Activated CD4-positive, alpha-beta T cell treated with anti-CD3 and anti-CD28 coated beads, Interleukin-2, amount 10 ng/mL, durations not matched to agents 7 days and 5 days (primary cell): Measurements from ENCODE around the gene SLC66A2. TPM values are rescaled to one million over a fixed set of nuclear protein-coding genes. Genes with fewer than 3 reads are reported as not detected.
"Not testable (repeated sequence)": the region's sequence is repeated elsewhere in the genome, so short reads cannot be mapped to it uniquely, and the experiment has no call there.

Experiments used
- CTCF ChIA-PET: fragments of 350-600 bp; sonication (Branson Sonifier 250); formaldehyde crosslinking; loops from one replicate; lab custom pipeline; 2021; ENCODE audit warnings: antibody characterized with exemption; lab: Charles Lee
- POLR2A ChIA-PET: fragments of 350-600 bp; sonication (Branson Sonifier 250); formaldehyde crosslinking; loops from one replicate; lab custom pipeline; 2021; ENCODE audit warnings: antibody characterized with exemption; lab: Charles Lee
- DNase-seq: peaks from one replicate; pipeline ENCODE4 v3.0.0-alpha.2; 2020
- H3K27ac Mint-ChIP-seq: one replicate; pipeline ENCODE4 v1.8.0; 2021; ENCODE audit warnings: mild to moderate bottlenecking, moderate library complexity, mixed read lengths
- H3K27me3 Mint-ChIP-seq: one replicate; pipeline ENCODE4 v1.8.0; 2021; ENCODE audit warnings: mixed read lengths
- H3K36me3 Mint-ChIP-seq: one replicate; pipeline ENCODE4 v1.8.0; 2021; ENCODE audit warnings: low read depth, mixed read lengths
- H3K4me1 Mint-ChIP-seq: one replicate; pipeline ENCODE4 v1.8.0; 2021; ENCODE audit warnings: mixed read lengths
- H3K4me3 Mint-ChIP-seq: one replicate; pipeline ENCODE4 v1.8.0; 2021; ENCODE audit warnings: mild to moderate bottlenecking, moderate library complexity, mixed read lengths
- H3K9me3 Mint-ChIP-seq: one replicate; pipeline ENCODE4 v1.8.0; 2021; ENCODE audit warnings: mixed read lengths
- total RNA-seq, 2 experiments: library from RNA; stranded (reverse); gene quantifications; one replicate each; pipeline ENCODE4 v1.2.3, GENCODE V29; 2021

Gene SLC66A2
- total RNA-seq, 2 experiments from 2014 or later: 28.3 to 34.6 TPM

DNA sequence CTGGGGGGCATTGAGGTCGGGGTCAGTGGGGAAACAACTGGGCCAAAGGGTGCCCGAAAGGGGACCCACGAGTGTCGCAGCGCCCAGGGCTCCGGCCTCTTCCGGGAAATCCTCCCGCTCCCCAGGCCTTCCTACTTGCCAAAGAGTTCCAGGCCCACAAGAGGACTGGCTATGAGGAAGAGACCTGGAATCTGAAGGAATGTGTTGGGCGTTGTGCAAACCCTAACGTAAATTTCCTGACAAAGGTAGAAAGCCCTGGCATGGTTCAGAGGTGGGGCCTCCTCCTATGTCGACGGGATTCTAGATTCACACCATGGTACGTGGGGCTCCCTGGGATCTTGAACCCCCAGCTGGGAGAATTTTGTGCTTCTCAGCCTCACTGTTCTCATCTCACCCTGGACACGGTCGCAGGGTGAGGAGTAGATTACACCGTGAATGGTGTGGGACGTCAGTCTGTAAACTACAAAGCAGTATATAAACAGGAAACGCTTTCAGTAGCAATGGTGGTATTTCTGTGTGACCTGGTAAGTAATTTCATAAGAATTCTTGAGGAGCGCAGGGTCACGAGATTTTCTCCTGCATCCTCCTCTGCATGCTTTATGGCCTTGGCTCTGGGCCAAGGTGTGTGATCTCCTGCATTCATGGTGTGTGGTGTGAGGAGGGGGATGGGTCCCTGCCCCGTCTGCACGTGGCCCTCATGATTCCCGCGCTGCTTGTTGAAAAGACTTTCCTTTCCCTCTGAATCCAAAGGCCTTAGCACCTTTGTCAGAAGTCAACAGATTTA lies 13.9 kb upstream of the SLC66A2 start:
- ChIA-PET POLR2A (no interaction called here), CTCF (no interaction called here)
- peak; percentile 22 for DNase-seq
- Mint-ChIP-seq H3K4me3 (peak overlapping the region; percentile 75), H3K9me3 (no peaks in the 10 kb centered on the region), H3K4me1 (peaks cover 51% of the 10 kb centered on the region), H3K27me3 (no peaks in the 10 kb centered on the region), H3K36me3 (peaks cover 4% of the 10 kb centered on the region), H3K27ac (peak overlapping the region; percentile 89)

DNA sequence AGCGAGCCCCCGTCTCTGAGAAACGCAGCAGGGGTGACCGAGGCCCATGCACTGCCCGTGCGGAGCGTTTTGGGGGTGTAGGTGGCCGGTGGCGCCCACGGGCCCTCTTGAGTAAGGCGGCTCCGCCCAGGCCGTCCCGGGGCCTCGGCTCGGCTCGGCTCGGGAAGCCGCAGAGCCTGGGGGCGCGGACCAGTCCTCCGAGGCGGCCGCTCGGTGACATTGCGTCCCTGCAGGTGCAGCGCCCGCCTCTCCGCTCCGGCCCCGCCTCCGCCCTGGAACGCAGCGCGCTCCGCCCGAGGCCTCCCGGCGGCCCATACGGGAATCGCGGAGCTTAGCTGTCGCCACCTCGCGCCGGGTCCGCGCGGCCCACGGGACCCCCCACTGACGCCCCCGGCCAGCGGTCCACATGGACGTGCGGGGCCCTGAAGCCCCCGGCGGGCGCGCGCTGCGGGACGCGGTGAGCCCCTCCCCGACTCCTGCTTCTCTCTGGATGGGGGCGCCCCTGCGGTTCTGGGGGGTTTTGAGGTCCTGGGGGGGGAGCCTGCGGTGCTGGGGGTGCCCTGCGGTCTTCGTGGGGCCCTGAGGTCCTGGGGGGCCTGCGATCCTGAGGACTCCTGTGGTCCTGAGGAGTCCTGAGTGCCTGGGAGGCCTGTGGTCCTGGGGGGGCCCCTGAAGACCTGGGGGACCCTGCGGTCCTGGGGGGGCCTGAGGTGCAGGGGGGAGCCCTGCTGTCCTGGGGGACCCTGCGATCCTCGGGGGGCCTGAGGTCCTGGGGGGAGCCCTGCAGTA lies 13.1 kb upstream of the SLC66A2 start, which contains the start of gene HSBP1L1:
Gene HSBP1L1 (plus strand): TSS at position 314 of the 789 bp plus-strand sequence. CDS start 93 bp downstream, at position 407.
- Mint-ChIP-seq H3K27ac (peak within 1 kb of the TSS; percentile 89), H3K36me3 (peaks cover under 1% of the 10 kb centered on the region), H3K4me1 (peaks cover 56% of the 10 kb centered on the region), H3K9me3 (no peaks in the 10 kb centered on the region), H3K4me3 (peak within 1 kb of the TSS; percentile 75), H3K27me3 (no peaks in the 10 kb centered on the region)
- ChIA-PET CTCF (interaction anchor here (1.5 kb wide), 1 partner anchor 571 kb away, joined by 3 read pairs; no protein-coding TSS in a partner anchor), POLR2A (no interaction called here)
- DNase-seq: peak; percentile 72

DNA sequence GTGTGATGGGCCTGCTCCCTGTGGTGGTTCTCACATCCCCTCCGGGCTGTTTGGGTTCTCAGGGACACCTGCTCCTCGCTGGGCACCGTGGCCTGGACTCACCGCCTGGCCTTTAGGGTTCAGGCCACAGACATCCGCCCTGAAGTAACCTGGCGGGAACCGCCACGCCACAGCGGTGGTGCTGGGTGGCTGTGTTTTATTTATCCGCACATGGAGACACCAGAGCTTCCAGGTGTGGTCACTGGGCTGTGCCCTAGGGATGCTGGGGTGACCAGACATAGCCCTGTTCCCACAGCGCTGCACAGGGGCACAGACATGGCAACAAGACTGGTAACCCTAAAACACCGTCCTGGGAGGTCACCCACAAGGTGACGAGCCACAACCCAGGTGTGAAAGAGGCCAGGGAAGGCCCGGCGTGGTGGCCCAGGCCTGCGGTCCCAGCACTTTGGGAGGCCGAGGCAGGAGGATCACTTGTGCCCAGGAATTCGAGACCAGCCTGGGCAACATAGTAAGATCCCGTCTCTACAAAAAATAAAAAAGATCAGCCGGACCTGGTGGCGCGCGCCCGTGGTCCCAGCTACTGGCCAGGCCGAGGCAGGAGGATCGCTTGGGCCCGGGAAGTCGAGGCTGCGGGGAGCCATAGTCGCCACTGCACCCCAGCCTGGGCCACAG lies 12.3 kb upstream of the SLC66A2 start:
- Mint-ChIP-seq H3K27me3 (no peaks in the 10 kb centered on the region), H3K4me3 (peak overlapping the region; percentile 38), H3K27ac (peak overlapping the region; percentile 80), H3K4me1 (peaks cover 55% of the 10 kb centered on the region), H3K36me3 (no peaks in the 10 kb centered on the region), H3K9me3 (no peaks in the 10 kb centered on the region)
- CTCF ChIA-PET: interaction anchor here (0.9 to 2.9 kb wide), 5 partner anchors 11 to 570 kb away, joined by 3 to 13 read pairs (median 5); partner anchors contain the start of gene SLC66A2
- no peak for DNase-seq
- POLR2A ChIA-PET: no interaction called here

DNA sequence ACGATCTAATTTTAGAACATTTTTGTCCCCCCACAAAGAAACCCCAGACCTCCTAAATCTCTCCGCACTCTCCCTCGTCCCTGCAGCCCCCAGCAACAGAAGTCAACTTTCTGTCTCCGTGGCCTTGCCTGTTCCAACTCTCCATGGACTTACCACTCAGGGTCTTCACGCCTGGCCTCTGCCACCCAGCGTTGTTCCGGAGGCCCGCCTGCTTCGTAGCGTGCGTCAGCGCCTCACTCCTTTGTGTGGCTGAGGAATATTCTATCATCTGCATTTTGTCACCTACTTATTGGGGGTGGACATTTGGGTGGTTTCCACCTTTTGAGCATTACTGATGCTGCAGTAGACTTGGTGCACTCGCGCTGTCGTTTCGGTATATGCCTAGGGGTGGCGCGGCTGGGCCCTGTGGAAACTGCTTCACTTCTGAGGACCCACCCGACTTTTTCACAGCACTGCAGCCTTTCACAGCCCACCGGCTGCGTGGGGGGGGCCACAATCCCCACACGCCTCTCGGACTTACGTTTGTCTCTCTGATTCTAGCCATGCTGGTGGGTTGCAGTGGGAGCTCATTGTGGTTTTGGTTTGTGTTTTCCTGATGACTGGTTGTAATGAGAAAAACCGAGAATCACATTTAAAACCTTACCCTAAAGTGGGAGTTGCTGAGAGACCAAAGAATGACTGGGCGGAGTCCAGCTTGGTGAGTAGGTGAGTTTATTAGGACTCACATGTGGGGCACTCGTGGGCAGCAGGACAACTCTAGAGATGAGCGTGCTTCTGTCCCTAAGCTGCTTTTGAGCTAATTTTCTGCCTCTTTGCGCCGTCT lies 11.6 kb upstream of the SLC66A2 start:
- POLR2A ChIA-PET: no interaction called here
- CTCF ChIA-PET: interaction anchor here (0.9 to 2.9 kb wide), 7 partner anchors 10 to 570 kb away, joined by 3 to 13 read pairs (median 5); partner anchors contain the start of gene SLC66A2
- peak overlapping the region; percentile 71 for H3K27ac Mint-ChIP-seq

DNA sequence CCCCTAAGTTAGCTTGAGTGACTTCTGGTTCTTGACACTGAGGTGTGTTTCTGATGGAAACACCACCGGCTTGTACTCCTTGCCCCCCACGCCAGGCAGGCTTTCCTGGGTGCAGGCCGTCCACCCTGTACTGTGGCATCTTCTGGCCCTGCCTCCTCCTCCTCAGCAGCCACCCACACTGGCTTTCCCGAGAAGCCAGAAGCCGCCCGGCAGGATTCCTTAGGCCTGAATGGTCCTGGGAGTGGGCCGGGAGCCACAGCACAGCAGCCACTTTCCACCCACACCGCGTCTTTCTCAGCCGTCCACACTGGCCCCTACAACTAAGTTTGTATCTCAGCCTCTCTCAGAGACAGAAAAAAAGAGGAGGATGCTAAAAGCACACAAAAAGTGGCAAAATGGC lies 10.9 kb upstream of the SLC66A2 start:
- no peak overlapping the region for H3K4me3 Mint-ChIP-seq
- no peaks in the 10 kb centered on the region for H3K27me3 Mint-ChIP-seq
- H3K4me1 Mint-ChIP-seq: peaks cover 50% of the 10 kb centered on the region
- H3K36me3 Mint-ChIP-seq: no peaks in the 10 kb centered on the region
- ChIA-PET POLR2A (interaction anchor here (0.6 kb wide), 1 partner anchor 71 kb away, joined by 3 read pairs; no protein-coding TSS in a partner anchor), CTCF (interaction anchor here (0.7 to 2.9 kb wide), 6 partner anchors 12 to 32 kb away, joined by 3 to 13 read pairs (median 3); partner anchors contain the start of genes SLC66A2 and TXNL4A)
- no peak for DNase-seq
- H3K27ac Mint-ChIP-seq: peak overlapping the region; percentile 77
- H3K9me3 Mint-ChIP-seq: no peaks in the 10 kb centered on the region

More for the DNA sequence above, 11.6 kb upstream of the SLC66A2 start:
- peak; percentile 22 for DNase-seq
- Mint-ChIP-seq H3K9me3 (no peaks in the 10 kb centered on the region), H3K4me3 (peak overlapping the region; percentile 14), H3K36me3 (no peaks in the 10 kb centered on the region), H3K4me1 (peaks cover 50% of the 10 kb centered on the region), H3K27me3 (no peaks in the 10 kb centered on the region)

DNA sequence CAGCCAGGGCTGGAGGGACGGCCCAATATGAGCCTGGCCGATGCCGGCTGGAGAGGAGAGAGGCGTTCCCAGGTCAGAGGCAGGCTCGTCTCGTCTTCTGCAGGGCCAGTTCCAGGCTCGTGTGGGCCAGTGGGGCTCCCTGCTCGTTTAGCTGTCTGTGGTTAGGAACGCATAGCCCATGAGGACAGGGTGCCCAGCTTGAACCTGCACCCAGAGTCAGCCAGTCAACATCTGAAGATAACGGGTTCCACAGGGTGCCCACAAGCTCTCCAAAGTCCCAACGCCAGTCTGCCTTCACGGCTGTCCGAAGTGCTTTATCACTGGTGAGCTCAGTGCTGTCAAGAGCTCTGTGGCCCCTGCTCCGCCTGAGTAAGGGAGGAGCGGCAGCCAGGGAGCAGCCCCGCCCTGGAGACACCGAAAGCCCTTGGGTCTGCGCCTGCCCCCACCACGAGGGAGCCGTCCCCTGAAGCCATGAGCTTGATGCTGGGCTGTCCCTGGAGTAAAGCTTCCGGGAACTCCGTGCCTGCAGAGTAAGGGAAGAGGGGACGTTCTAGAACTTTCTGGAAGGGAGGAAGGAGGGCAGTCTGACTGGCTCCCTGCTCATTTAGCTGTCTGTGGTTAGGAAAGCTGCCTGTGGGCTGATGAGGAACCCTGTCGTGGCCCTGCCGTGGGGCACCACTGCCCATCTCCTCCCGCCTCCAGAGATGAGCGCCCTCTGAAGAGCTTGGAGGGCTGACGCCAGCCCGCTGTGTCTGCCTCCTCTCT lies 10.3 kb upstream of the SLC66A2 start:
- no peaks in the 10 kb centered on the region for H3K9me3 Mint-ChIP-seq
- no peak overlapping the region for H3K4me3 Mint-ChIP-seq
- ChIA-PET CTCF (interaction anchor here (0.7 to 2.9 kb wide), 5 partner anchors 11 to 32 kb away, joined by 3 to 13 read pairs (median 3); partner anchors contain the start of genes SLC66A2 and TXNL4A), POLR2A (interaction anchor here (0.6 kb wide), 1 partner anchor 71 kb away, joined by 3 read pairs; no protein-coding TSS in a partner anchor)
- no peaks in the 10 kb centered on the region for H3K27me3 Mint-ChIP-seq
- H3K27ac Mint-ChIP-seq: peak overlapping the region; percentile 77
- DNase-seq: no peak
- H3K36me3 Mint-ChIP-seq: no peaks in the 10 kb centered on the region
- H3K4me1 Mint-ChIP-seq: peaks cover 47% of the 10 kb centered on the region

DNA sequence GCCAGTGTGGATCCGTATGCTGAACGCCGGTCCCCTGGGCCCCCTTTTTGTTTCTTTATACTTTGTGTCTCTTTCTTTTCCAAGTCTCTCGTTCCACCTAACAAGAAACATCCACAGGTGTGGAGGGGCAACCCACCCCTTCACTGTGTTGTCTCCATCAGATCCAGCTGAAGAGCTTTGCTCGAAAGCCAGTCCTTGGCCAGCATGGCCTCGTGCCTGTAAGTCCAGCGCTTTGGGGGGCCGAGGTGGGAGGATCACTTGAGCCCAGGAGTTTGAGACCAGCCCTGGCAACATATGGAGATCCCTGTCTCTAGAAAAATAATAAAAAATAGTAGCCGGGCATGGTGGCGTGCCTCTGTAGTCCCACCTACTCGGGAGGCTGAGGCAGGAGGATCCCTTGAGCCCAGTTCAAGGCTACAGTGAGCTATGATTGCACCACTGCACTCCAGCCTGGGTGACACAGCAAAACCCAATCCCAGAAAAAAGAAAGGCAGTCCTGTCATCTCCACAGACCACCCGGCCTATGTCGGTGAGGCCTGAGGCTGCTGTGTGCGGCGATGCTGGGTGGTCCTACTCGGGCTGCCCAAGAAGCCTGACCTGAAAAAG lies 9.6 kb upstream of the SLC66A2 start:
- Mint-ChIP-seq H3K27ac (peak overlapping the region; percentile 94), H3K36me3 (no peaks in the 10 kb centered on the region), H3K27me3 (no peaks in the 10 kb centered on the region), H3K4me1 (peaks cover 44% of the 10 kb centered on the region), H3K9me3 (no peaks in the 10 kb centered on the region), H3K4me3 (no peak overlapping the region)
- DNase-seq: no peak
- POLR2A ChIA-PET: no interaction called here
- CTCF ChIA-PET: interaction anchor here (2.9 kb wide), 1 partner anchor 10 kb away, joined by 13 read pairs; the partner anchor contains the start of gene SLC66A2

DNA sequence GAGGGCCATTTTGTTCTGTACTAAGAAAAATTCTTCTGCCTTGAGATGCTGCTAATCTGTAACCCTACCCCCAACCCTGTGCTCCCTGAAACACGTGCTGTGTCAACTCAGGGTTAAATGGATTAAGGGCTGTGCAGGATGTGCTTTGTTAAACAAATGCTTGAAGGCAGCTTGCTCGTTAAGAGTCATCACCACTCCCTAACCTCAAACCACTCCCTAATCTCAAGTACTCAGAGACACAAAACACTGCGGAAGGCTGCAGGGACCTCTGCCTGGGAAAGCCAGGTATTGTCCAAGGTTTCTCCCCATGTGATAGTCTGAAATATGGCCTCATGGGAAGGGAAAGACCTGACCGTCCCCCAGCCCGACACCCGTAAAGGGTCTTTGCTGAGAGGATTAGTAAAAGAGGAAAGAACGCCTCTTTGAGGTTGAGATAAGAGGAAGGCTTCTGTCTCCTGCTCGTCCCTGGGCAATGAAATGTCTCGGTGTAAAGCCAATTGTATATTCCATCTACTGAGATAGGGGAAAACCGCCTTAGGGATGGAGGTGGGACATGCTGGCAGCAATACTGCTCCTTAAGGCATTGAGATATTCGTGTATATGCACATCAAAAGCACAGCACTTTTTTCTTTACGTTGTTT lies 8.8 kb upstream of the SLC66A2 start:
- CTCF ChIA-PET: interaction anchor here (0.8 to 1.5 kb wide), 2 partner anchors 10 to 29 kb away, joined by 3 read pairs; no protein-coding TSS in a partner anchor
- peak; percentile 60 for DNase-seq
- POLR2A ChIA-PET, H3K36me3 Mint-ChIP-seq, H3K27me3 Mint-ChIP-seq, H3K9me3 Mint-ChIP-seq: not testable (repeated sequence)
- Mint-ChIP-seq H3K4me3 (peak overlapping the region; percentile 62), H3K27ac (peak overlapping the region; percentile 94), H3K4me1 (peaks cover 40% of the 10 kb centered on the region)

DNA sequence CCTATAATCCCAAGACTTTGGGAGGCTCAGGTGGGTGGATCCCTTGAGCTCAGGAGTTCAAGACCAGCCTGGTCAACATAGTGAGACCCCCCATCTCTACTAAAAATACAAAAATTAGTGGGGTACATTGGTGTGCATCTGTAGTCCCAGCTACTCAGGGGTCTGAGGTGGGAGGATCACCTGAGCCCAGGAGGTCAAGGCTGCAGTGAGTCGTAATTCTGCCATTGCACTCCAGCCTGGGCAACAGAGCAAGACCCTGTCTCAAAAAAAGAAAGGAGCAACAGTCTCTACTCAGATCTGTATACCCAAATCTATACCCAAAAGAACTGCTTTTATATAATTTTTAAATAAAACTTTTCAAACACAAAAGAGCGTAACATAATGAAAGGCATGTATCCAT lies 7.5 kb upstream of the SLC66A2 start:
- POLR2A ChIA-PET: no interaction called here
- H3K4me1 Mint-ChIP-seq: peaks cover 43% of the 10 kb centered on the region

DNA sequence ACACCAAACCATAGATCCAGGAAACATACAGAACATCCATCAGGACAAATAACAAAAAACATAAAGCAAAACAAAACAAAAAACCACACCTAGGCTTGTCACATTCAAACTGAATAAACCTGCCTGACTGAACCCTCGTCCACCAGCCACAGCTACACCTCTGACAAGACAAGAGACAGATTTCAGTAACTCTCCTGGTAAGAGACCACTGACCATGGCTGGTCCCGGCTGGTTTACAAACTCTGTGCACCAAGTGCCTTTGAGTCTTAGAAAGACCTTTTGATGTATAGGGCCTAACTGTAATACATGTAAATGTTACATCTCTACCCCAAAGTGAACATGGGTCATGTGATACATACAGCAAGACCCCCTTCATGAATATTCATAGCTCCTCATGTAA lies 4.8 kb upstream of the SLC66A2 start:
- H3K27ac Mint-ChIP-seq: no peak overlapping the region
- CTCF ChIA-PET: interaction anchor here (0.6 to 1.4 kb wide), 4 partner anchors 9 to 70 kb away, joined by 3 to 8 read pairs (median 6); no protein-coding TSS in a partner anchor
- H3K4me1 Mint-ChIP-seq: peaks cover 22% of the 10 kb centered on the region
- DNase-seq: no peak
- no peaks in the 10 kb centered on the region for H3K9me3 Mint-ChIP-seq
- POLR2A ChIA-PET: no interaction called here
- no peaks in the 10 kb centered on the region for H3K36me3 Mint-ChIP-seq
- H3K27me3 Mint-ChIP-seq: peaks cover 10% of the 10 kb centered on the region
- H3K4me3 Mint-ChIP-seq: no peak overlapping the region

More for the DNA sequence above, 7.5 kb upstream of the SLC66A2 start:
- H3K9me3 Mint-ChIP-seq: no peaks in the 10 kb centered on the region
- H3K4me3 Mint-ChIP-seq: no peak overlapping the region
- H3K27me3 Mint-ChIP-seq: peaks cover 8% of the 10 kb centered on the region
- no peak for DNase-seq
- no peaks in the 10 kb centered on the region for H3K36me3 Mint-ChIP-seq
- no peak overlapping the region for H3K27ac Mint-ChIP-seq
- CTCF ChIA-PET: interaction anchor here (1.5 kb wide), 1 partner anchor 9 kb away, joined by 3 read pairs; no protein-coding TSS in a partner anchor
